DMS79 treated with DMSO at 0.1 percent for 48 hours (cell line): ENCODE measurements around the gene HTR6.

Experiments
- DNase-seq: peaks from one replicate; lab custom pipeline; 2025; lab: John Stamatoyannopoulos, UW

The HTR6 gene

DNA sequence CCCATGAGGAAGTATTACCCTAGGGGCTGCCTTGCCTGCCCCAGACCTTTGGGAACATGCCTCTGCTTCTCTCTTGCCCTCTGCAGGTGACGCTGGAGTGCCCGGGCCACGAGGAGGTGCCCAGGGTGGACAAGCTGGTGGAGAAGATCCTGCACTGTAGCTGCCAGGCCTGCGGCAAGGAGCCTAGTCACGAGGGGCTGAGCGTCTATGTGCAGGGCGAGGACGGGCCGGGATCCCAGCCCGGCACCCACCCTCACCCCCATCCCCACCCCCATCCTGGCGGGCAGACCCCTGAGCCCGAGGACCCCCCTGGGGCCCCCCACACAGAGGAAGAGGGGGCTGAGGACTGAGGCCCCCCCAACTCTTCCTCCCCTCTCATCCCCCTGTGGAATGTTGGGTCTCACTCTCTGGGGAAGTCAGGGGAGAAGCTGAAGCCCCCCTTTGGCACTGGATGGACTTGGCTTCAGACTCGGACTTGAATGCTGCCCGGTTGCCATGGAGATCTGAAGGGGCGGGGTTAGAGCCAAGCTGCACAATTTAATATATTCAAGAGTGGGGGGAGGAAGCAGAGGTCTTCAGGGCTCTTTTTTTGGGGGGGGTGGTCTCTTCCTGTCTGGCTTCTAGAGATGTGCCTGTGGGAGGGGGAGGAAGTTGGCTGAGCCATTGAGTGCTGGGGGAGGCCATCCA lies 7.8 kb upstream of the HTR6 start:
- no peak for DNase-seq

DNA sequence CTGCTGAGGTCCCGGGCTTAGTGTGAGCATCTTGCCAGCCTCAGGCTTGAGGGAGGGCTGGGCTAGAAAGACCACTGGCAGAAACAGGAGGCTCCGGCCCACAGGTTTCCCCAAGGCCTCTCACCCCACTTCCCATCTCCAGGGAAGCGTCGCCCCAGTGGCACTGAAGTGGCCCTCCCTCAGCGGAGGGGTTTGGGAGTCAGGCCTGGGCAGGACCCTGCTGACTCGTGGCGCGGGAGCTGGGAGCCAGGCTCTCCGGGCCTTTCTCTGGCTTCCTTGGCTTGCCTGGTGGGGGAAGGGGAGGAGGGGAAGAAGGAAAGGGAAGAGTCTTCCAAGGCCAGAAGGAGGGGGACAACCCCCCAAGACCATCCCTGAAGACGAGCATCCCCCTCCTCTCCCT lies 7.2 kb upstream of the HTR6 start:
- no peak for DNase-seq

DNA sequence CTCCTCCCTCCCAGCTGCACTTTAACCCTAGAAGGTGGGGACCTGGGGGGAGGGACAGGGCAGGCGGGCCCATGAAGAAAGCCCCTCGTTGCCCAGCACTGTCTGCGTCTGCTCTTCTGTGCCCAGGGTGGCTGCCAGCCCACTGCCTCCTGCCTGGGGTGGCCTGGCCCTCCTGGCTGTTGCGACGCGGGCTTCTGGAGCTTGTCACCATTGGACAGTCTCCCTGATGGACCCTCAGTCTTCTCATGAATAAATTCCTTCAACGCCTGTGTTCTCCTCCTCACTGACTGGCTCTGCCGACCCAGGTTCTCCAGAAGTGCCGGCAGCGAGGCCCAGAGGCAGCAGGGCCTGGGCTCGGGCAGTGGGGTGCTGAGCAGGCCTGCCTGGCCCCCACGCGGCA lies 6.5 kb upstream of the HTR6 start:
- DNase-seq, result no peak

DNA sequence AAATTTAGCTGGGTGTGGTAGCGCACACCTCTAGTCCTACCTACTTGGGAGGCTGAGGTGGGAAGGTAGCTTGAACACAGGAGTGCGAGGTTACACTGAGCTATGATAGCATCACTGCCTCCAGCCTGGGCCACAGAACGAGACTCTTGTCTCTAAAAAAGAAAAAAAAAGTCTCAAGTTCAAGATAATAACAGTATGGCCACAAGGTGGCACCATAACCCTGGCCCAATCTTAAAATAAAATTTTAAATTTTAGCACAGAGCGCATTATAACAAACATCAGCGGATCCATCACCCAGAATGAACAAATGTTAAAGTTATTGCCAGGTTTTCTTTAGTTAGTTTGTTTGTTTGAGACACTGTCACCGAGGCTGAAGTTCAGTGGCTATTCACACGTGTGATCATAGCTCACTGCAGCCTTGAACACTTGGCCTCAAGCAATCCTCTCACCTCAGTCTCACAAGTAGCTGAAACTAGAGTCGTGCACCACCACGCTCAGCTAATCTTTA lies 2.9 kb upstream of the HTR6 start:
- DNase-seq, result peak; percentile 55

DNA sequence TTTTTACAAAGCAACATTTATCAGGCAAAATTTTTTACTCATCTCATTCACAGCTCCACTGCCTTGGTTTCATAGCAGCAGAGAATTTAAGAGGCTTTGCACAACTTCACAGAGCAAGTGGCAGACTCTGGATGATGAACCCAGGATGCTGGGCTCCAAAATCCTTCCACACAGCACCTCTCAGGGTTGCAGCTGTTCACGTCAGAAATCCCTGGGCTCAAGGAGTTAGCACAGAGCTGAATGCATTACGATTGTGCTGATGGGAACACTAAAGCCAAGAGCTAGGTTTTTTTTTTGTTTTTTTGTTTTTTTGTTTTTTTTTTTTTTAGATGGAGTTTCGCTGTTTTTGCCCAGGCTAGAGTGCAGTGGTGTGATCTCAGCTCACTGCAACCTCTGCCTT lies 2.4 kb upstream of the HTR6 start:
- DNase-seq, result no peak

DNA sequence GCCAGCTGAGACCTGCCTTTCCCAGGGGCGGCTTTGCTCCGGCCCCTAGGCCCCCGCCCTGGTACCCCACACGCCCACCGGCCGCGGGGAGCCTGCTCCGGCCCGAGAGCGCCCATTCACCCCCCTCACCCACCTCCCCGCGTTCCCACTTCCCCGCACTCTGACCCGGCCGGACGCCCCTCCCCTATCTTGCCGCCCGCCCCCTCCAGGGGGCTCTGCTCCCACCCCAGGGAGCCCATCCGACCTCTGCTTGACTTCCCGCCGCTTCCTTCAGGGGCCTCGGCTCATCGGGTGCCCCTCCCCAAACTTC lies 466 bp downstream of the HTR6 start:
- no peak for DNase-seq

DNA sequence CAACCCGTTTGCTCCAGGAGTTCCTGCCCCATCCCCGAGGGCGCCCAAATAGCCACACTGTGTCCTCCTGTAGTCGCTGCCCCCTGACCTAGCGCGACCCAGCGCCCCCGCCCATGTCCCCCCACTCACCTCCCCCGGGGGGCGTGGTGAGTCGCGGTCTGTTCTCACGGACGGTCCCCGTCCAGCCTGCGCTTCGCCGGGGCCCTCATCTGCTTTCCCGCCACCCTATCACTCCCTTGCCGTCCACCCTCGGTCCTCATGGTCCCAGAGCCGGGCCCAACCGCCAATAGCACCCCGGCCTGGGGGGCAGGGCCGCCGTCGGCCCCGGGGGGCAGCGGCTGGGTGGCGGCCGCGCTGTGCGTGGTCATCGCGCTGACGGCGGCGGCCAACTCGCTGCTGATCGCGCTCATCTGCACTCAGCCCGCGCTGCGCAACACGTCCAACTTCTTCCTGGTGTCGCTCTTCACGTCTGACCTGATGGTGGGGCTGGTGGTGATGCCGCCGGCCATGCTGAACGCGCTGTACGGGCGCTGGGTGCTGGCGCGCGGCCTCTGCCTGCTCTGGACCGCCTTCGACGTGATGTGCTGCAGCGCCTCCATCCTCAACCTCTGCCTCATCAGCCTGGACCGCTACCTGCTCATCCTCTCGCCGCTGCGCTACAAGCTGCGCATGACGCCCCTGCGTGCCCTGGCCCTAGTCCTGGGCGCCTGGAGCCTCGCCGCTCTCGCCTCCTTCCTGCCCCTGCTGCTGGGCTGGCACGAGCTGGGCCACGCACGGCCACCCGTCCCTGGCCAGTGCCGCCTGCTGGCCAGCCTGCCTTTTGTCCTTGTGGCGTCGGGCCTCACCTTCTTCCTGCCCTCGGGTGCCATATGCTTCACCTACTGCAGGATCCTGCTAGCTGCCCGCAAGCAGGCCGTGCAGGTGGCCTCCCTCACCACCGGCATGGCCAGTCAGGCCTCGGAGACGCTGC lies 1.1 kb downstream of the HTR6 start:
- no peak for DNase-seq

DNA sequence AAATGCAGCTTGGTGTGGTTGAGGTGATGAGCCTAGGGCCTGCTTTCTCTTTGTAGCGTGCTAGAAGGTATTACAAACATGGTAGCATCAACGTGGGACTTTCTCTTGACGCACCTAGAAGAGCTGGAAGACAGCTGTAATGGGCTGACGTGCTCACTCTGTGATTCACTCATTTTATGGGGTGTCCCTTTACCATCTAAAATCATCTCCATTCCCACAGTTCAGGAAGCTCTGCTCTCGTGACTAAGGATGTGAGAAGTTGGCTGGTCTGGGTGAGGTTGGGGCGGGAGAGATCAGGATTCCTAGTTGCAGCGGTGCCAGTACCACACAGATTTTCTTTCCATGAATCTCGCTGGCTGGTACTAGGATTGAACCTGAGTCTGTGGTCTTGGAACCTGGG lies 4.2 kb downstream of the HTR6 start:
- no peak for DNase-seq

DNA sequence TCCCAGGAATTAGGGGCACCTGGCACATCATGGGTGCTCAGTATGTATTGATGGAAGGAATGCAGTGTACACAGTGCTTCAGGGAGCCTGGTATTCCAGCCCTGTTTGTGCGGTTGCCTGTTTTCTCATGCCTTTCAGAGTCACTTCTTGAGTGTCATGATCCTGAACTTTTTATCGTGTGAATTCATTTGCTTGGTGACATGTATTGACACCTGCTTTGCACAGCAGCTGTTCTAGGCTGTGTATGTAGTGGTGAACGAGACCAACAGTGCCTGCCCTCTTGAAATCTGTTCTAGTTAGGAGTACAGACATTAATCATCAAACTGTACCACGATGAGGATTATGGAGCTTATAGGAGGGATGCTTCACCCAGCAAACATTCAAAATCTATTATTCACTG lies 6.1 kb downstream of the HTR6 start:
- no peak for DNase-seq

DNA sequence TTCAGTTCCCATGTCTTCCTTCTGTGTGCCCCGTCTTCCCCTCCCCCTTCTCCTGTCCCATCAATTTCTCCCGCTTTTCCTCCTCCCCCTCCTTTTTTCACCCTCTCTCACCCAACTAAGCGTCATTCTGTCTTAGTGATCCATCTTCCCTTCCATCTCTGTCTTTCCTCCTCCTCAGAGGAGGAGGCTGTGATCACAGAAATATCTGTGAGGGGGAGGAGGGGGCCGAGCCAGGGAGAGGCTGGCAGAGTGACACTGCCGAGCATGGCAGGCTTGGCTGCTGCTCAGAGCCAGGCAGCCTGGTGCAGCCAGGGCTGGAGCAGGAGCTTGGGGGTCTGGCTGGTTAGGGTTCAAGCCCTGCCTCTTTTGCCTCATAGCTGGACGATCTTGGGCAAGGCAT lies 7.6 kb downstream of the HTR6 start:
- DNase-seq, result no peak

DNA sequence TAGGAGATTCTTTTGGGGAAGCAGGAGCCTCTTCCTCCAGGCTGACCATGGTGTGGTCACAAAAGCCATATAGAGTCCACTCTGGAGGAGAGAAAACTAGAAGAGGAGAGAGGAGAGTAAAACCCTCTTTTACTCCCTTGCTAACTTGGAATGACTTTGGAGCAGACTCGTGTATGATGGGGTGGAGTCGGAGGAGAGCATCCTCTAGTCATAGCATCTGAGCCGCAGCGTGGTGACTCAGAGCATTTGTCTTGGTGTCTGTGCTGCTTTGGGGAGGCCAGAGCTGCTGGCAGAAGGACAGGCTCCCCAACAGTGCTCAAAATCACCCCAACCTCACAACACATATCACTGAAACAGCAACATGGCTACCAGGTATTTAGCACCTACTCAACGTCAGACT lies 11.1 kb downstream of the HTR6 start:
- DNase-seq, result no peak

DNA sequence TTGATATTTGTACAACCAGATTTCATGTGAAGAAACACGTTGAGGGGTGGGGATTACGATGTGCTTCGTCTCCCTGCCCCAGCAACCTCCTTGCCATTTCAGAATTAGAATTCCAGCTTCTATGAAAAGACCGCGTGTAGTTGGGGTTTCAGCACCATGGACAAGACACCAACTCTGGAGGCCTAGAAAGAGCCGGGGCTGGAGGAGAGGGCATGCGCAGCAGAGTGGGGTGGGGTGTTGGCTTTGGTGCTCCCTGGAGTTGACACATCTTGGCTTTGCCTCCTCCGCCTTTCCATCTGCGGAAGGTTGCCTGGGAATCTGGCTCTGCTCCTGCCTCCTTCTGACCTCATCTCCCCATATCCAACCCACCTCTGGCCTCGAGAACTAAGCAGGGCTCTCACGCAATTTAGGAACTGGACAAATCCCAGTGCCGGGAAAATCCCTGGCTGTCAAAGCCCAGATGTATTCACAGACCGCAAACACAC lies 11.8 kb downstream of the HTR6 start:
- DNase-seq, result no peak

DNA sequence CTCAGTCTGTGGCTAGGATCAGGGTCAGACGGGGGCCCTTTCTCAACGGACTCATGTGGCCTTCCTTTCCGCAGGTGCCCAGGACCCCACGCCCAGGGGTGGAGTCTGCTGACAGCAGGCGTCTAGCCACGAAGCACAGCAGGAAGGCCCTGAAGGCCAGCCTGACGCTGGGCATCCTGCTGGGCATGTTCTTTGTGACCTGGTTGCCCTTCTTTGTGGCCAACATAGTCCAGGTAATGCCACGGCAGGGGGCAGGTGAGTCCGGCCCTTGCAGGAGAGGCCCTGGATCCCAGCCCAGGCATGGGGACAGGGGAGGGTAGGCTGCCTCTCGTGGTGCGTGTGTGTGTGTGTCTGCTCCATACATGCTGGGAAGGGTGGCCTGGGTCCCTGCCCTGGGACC lies 13.8 kb downstream of the HTR6 start:
- DNase-seq, result no peak

DNA sequence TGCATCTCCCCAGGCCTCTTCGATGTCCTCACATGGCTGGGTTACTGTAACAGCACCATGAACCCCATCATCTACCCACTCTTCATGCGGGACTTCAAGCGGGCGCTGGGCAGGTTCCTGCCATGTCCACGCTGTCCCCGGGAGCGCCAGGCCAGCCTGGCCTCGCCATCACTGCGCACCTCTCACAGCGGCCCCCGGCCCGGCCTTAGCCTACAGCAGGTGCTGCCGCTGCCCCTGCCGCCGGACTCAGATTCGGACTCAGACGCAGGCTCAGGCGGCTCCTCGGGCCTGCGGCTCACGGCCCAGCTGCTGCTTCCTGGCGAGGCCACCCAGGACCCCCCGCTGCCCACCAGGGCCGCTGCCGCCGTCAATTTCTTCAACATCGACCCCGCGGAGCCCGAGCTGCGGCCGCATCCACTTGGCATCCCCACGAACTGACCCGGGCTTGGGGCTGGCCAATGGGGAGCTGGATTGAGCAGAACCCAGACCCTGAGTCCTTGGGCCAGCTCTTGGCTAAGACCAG lies 14.3 kb downstream of the HTR6 start:
- DNase-seq, result no peak

DNA sequence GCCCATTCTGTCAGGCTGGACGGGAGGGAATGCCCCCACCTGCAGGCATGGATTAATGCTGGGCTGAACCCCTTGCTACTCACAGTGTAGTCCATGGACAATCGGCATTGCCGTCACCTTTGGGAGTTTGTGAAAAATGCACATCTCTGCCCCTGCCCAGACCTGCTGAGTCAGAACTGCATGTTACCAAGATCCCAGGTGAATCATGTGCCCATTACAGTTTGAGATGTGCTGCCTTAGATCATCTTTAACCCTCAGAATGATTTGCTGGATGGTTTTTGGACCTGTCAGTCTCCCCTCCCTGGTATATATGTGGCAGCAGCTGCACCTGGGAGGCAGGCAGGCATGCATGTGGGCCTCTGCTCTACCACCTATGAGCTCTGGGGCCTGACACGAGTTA lies 15.0 kb downstream of the HTR6 start:
- DNase-seq, result no peak

DNA sequence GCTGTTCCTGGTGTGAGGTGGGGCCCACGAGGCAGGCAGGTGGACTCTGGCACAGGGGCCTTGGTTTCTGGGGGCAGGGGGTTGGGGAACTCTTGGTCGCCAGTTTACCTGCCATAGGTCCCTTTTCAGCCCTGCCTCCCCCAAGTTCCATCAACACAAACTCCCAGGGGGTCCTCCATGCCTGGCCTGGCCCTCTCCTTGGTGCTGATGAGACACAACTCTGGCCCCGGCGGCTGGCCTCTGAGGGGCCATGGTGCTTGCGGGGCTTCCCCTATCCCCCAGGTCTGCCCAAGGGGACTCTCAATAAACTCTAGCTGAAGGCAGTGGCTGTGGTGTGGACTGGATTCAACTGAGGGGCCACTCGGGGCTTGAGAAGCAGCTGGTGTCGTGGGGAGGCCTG lies 16.0 kb downstream of the HTR6 start:
- no peak for DNase-seq

DNA sequence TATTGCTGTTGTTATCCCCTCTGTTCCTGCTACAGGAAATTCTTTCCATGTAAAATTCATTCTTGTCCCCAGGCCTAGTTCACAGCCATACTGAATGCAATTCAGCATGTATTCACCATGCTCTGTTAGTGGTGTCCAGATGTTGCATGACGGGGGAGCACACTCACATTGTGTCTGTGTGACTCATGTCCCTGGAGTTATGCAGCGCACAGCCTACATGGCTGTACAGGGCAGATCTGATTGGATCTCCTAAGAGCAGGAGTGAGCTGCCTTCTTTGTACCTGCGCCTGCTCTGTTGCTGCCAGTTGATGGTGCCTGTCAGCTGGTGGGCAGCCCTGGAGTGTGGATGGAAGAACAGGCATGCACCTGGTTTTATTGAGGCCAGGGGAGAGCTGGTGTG lies 17.6 kb downstream of the HTR6 start:
- DNase-seq, result no peak

DNA sequence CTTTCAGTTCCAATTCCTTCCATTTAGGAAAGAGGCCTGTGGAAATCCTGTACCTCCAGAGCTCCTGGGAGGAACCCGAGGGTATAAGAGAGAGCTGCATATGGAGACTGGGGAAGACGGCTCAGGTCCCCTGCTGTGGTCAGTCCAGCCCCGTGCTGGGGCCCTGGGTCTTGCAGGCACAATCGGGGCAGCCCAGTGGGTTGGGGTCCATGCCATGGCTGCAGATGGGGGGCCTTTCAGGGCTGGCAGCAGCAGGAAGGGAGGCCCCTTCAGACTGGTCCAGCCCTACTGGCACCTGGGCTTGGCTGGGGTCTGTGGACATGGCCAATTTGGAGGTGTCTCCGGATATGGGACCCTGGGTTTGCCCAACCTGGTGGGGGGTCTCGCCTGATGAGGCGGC lies 18.2 kb downstream of the HTR6 start:
- DNase-seq, result no peak

DNA sequence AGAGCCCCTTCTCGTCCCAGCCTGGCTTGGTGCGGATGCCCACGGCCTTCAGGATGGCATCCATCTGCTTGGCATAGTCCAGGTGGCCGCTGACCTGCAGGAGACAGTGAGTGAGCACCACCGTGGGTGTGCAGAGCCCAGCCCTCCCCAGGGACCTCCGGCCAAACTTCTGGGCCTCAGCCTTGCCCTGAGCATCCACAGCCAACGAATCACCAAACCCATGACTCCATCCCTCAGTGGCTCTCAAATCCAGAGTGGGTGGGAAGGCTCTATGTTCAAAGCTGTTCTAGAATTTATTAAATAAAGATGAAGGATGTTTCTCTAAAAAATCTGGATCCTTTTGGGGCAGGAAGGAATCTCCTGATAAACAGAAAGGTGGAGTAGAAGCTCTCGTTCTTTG lies 18.7 kb downstream of the HTR6 start:
- DNase-seq, result no peak

DNA sequence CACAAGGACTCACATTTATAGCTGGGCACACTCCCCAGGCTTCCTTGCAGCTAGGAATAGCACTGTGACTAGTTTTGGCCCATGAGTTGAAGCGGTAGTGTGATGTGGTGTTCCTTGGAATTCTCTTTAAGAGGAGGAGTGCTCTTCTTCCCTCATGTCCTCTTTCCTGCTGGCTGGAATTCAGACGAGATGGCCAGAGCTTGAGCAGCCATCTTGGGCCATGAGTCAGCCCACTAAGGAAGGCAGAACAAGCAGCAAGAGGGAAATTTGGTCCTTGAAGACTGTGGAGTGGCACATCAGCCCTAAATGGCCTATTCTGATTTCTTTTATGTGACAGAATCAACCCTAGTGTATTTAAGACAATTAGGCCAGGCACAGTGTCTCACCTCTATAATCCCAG lies 20.0 kb downstream of the HTR6 start:
- DNase-seq, result no peak

DNA sequence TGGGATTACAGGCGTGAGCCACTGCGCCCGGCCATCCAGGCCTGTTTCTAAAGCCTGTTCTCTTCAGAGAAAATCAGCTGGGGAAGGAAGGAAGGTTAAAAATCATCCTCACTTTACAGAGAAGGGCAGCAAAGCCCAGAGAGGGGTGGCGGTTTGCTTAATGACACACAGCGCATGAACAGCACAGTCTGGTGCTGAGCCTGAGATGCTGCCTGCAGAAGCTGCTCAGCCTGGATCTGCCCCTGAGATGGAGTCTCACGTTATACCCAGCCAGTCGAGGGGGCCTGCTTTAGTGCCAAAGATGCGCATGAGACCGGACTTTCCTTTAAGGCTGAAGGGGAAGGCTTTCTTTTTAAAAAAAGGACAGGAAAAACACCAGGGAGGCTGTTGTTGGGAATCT lies 21.3 kb downstream of the HTR6 start:
- DNase-seq, result no peak

DNA sequence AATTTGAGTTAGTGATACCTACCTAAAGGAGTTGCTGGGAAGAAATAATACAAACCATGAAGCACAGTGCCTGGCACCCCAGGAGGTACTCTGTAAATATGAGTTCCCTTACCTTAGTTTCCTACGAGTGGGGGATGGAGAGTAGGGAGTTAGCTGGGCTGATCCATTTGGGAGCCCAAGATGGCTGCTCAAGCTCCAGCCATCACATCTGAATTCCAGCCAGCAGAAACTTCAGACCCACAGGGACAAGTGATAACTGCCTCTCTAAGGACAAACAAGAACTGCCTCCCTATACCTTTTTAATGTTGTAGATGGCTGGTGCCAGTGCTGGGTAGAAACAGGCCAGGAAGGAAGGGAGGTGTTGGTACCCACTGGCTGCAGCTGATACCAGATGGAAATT lies 22.7 kb downstream of the HTR6 start:
- no peak for DNase-seq
